Measurements from ENCODE around the gene F10. TPM values are rescaled to one million over a fixed set of nuclear protein-coding genes. Genes with fewer than 3 reads are reported as not detected.
A peak's percentile ranks its signal among the peaks of the same experiment; 100 is the strongest.
"Not testable (repeated sequence)": the region's sequence is repeated elsewhere in the genome, so short reads cannot be mapped to it uniquely, and the experiment has no call there.

F10 gene
- total and polyA plus RNA-seq, 11 donors: 2.4 to 13.6 (median 9.2) TPM

DNA sequence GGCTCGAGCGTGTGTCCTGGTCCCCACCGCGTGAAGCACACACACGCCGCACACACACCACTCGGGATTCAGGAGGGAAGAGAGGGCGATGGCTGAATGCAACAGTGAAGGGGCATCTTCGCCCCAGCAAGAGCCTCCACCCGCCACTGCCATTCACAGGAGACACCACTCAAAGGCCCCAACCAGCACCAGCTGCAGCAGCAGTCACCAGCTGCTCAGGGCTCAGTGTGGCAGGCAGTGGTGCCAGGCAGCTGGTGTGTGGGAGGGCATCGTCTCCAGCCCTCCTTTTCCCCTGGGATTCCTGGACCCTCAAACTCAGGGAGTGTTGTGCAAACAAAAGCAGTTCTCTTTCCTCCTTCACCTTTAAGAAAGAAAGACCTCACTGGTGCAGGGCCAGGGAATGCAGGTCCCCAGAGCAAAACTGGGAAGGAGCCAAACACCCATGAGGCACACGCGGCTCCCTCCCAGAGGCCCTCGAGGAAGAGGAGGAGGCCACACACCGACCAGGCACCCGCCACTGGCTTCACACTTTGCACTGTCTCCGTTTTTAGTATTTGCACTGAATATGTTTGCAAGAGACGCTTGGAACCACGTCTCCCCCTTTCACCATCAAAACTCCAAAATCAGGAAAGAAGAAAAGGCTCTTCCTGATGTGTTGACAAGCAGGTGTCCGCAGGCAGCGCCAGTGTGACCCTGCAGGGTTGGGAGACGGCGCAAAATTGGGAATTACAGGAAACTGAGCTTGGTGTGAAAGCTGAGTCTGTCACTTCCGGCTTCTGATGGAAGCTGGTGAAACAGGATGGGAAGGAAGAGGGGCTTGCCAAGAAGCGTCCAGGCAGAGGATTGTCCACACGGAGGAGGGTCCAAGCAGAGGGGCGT lies 43.5 kb upstream of the F10 start:
- no peaks in the 10 kb centered on the region for H3K9me3 ChIP-seq
- H3K4me3 ChIP-seq: no peak overlapping the region
- no peak overlapping the region for H3K27ac ChIP-seq
- DNase-seq (peak in 3 of 5 donors; percentile 14 to 42 (median 20)), ATAC-seq (no peak)
- H3K27me3 ChIP-seq: no peaks in the 10 kb centered on the region
- peaks cover 0 to 67% (median 46%) of the 10 kb centered on the region in 9 donors for H3K36me3 ChIP-seq
- 64 to 70% (median 69%) methylated on average over 27 of the region's 27 CpGs for WGBS, 4 donors
- intact Hi-C loops (cut with DNase I): no loop called here
- TF ChIP-seq, protein P1, sequence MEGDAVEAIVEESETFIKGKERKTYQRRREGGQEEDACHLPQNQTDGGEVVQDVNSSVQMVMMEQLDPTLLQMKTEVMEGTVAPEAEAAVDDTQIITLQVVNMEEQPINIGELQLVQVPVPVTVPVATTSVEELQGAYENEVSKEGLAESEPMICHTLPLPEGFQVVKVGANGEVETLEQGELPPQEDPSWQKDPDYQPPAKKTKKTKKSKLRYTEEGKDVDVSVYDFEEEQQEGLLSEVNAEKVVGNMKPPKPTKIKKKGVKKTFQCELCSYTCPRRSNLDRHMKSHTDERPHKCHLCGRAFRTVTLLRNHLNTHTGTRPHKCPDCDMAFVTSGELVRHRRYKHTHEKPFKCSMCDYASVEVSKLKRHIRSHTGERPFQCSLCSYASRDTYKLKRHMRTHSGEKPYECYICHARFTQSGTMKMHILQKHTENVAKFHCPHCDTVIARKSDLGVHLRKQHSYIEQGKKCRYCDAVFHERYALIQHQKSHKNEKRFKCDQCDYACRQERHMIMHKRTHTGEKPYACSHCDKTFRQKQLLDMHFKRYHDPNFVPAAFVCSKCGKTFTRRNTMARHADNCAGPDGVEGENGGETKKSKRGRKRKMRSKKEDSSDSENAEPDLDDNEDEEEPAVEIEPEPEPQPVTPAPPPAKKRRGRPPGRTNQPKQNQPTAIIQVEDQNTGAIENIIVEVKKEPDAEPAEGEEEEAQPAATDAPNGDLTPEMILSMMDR (IDR thresholded peaks at IDR 0.05): no peak
- no peak for TF ChIP-seq POLR2A (IDR thresholded peaks at IDR 0.05)
- peaks cover 0 to 13% (median under 1%) of the 10 kb centered on the region in 12 donors for H3K4me1 ChIP-seq

DNA sequence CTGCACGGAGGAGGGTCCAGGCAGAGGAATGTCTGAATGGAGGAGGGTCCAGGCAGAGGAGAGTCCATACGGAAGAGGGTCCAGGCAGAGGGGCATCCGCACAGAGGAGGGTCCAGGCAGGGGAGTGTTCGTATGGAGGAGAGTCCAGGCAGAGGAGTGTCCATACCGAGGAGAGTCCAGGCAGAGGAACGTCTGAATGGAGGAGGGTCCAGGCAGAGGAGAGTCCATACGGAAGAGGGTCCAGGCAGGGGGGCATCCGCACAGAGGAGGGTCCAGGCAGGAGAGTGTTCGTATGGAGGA lies 42.9 kb upstream of the F10 start:
- H3K27me3 ChIP-seq; ATAC-seq; H3K27ac ChIP-seq; H3K4me3 ChIP-seq; H3K9me3 ChIP-seq; intact Hi-C loops (cut with DNase I): not testable (repeated sequence)
- peaks cover 0 to 13% (median under 1%) of the 10 kb centered on the region in 12 donors for H3K4me1 ChIP-seq
- WGBS, 4 donors: 60 to 72% (median 71%) methylated on average over 6 to 9 of the region's 9 CpGs
- H3K36me3 ChIP-seq: peaks cover 0 to 63% (median 44%) of the 10 kb centered on the region in 9 donors
- DNase-seq: peak in 2 of 5 donors; percentile 4 to 29

DNA sequence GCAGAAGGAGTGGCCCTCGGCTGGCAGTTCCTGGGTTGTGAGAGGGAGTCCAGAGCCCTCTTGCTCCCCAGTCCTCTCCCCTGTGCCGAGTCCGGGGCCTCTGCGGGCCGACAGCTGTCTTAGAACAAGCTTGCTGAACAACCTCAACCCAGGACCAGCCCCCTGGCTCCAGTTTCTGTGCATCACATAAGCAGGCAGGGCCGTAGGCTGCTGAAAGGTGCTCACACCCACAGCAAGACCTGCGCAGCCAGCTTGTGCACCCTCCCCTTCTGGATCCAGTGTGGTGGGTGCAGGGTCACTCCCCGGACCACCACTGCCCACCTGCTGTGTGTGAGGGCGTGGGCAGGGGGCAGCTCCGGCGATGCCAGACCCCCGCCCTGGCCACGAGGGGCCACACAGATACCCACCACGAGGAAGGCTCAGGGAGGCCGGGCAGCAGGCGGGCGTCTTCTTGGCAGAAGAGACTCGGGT lies 42.2 kb upstream of the F10 start:
- no peak for TF ChIP-seq POLR2A (IDR thresholded peaks at IDR 0.05)
- TF ChIP-seq, protein P1 (IDR thresholded peaks at IDR 0.05): no peak
- Histone ChIP-seq H3K27ac (no peak overlapping the region), H3K4me3 (no peak overlapping the region), H3K9me3 (no peaks in the 10 kb centered on the region), H3K27me3 (no peaks in the 10 kb centered on the region), H3K4me1 (peaks cover 0 to 13% (median under 1%) of the 10 kb centered on the region in 12 donors), H3K36me3 (peaks cover 0 to 62% (median 46%) of the 10 kb centered on the region in 9 donors)
- intact Hi-C loops (cut with DNase I): no loop called here
- no peak for ATAC-seq
- DNase-seq: peak in 3 of 5 donors; percentile 15 to 54 (median 18)
- 77 to 88% (median 85%) methylated on average over 17 to 18 of the region's 18 CpGs for WGBS, 4 donors

DNA sequence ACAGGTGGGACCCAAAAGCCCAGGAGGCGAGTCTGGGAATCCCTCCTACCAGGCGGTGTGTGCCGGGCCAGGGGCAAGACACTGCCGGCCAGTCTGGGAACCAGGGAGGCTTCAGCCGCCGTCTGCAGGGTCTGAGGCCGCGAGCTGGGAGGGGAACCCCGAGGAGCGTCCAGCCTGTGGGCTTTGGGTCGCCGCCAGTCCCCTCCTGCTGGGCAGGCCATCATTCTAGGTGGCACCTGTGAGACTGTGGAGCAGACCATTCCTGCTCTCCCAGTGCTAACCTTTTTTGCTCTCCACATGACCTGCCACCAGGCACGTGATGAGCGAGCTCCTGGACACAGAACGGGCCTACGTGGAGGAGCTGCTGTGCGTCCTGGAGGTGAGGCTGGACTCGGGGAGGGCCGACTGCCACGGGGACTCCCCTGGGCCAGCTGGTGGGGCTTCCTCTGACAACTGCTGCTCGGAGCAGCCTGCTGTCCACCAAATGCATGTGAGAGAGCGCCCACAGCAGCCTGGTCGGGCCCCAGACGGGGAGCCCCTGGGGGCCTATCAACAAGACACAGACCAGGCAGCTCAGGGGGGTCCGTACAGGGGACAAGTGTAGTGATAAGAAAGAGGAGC lies 41.6 kb upstream of the F10 start:
- H3K27ac ChIP-seq: no peak overlapping the region
- TF ChIP-seq, protein P1 (IDR thresholded peaks at IDR 0.05): no peak
- no peak for TF ChIP-seq POLR2A (IDR thresholded peaks at IDR 0.05)

More for the DNA sequence above, 41.6 kb upstream of the F10 start:
- peaks cover 0 to 56% (median 40%) of the 10 kb centered on the region in 9 donors for H3K36me3 ChIP-seq
- H3K4me1 ChIP-seq: peaks cover 0 to 13% (median under 1%) of the 10 kb centered on the region in 12 donors
- H3K4me3 ChIP-seq: no peak overlapping the region
- H3K9me3 ChIP-seq: no peaks in the 10 kb centered on the region
- no peak for ATAC-seq
- peak in 3 of 5 donors; percentile 20 to 58 (median 20) for DNase-seq
- no peaks in the 10 kb centered on the region for H3K27me3 ChIP-seq
- 72 to 80% (median 76%) methylated on average over 15 to 25 of the region's 25 CpGs for WGBS, 4 donors
- intact Hi-C loops (cut with DNase I): no loop called here

All from heart left ventricle (tissue), 16 donors.